Stomach (tissue), 4 donors: ENCODE results near the gene TRPM3.

Experiments
- CTCF ChIP-seq, 7 experiments: fragments of 450-650 bp in 4 of 7; fragments of 200-600 bp in 3 of 7; sonication (generic) in 3 of 7; IDR thresholded peaks; one replicate each; pipeline ENCODE4 v1.5.1; 2016 to 2019; ENCODE audit warnings: antibody characterized with exemption in 7 of 7, control low read depth in 2 of 7, mild to moderate bottlenecking in 1 of 7
- POLR2AphosphoS5 ChIP-seq, 3 donors: sonication (generic); formaldehyde crosslinking; IDR thresholded peaks; one replicate each; pipeline ENCODE4 v1.6.1; 2016; ENCODE audit warnings: antibody characterized with exemption in 3 of 3

GRCh38 chr9:70829591-70830265, 291.7 kb downstream of the TRPM3 start:
- TF ChIP-seq CTCF (IDR thresholded peaks at IDR 0.05) (no peak), POLR2AphosphoS5 (IDR thresholded peaks at IDR 0.05) (no peak)
